Tibial nerve (tissue), 4 donors: Measurements from ENCODE around the gene TNNI3K. TPM values are rescaled to one million over a fixed set of nuclear protein-coding genes. Genes with fewer than 3 reads are reported as not detected.

ENCODE experiments used
- DNase-seq, 2 donors: peaks; one replicate each; pipeline ENCODE4 v3.0.0-alpha.2; 2019; ENCODE audit warnings: low spot score in 2 of 2
- H3K27ac ChIP-seq, 4 donors: fragments of 200-600 bp; sonication (generic) in 3 of 4; one replicate each; pipeline ENCODE4 v1.5.1; 2017 to 2019; ENCODE audit warnings: mild to moderate bottlenecking in 1 of 4
- H3K27me3 ChIP-seq, 2 donors: fragments of 200-600 bp; sonication (generic) in 1 of 2; one replicate each; pipeline versions ENCODE4 v1.5.1 to v1.6.0; 2017 to 2019
- H3K36me3 ChIP-seq, 3 donors: fragments of 200-600 bp; sonication (generic); one replicate each; pipeline ENCODE4 v1.5.1; 2018 to 2019
- H3K4me1 ChIP-seq, 4 donors: fragments of 200-600 bp; sonication (generic) in 3 of 4; one replicate each; pipeline ENCODE4 v1.5.1; 2017 to 2019
- H3K4me3 ChIP-seq, 4 donors: fragments of 200-600 bp; sonication (generic) in 3 of 4; one replicate each; pipeline ENCODE4 v1.5.1; 2017 to 2019; ENCODE audit warnings: mild to moderate bottlenecking in 1 of 4, moderate library complexity in 1 of 4
- H3K9me3 ChIP-seq, 4 donors: fragments of 200-600 bp; sonication (generic) in 3 of 4; one replicate each; pipeline ENCODE4 v1.5.1; 2017 to 2019
- CTCF ChIP-seq, 5 experiments: fragments of 200-600 bp in 3 of 5; fragments of 450-650 bp in 2 of 5; sonication (generic) in 3 of 5; IDR thresholded peaks; one replicate each; pipeline ENCODE4 v1.5.1; 2016 to 2019; ENCODE audit warnings: antibody characterized with exemption in 5 of 5, mild to moderate bottlenecking in 3 of 5, moderate library complexity in 2 of 5
- EP300 ChIP-seq, 2 donors: sonication (generic); formaldehyde crosslinking; IDR thresholded peaks; one replicate each; pipeline ENCODE4 v1.6.1; 2017; ENCODE audit warnings: antibody characterized with exemption in 2 of 2, mild to moderate bottlenecking in 1 of 2
- POLR2A ChIP-seq, 2 donors: fragments of 450-650 bp; IDR thresholded peaks; one replicate each; pipeline ENCODE4 v1.6.1; 2017; ENCODE audit warnings: antibody characterized with exemption in 2 of 2, mild to moderate bottlenecking in 2 of 2, moderate library complexity in 2 of 2
- WGBS, 2 donors: methylation state at CpG; one replicate each; pipeline ENCODE4 v1.1.5; 2018; 5-methylcytosine and 5-hydroxymethylcytosine counted together
- total RNA-seq, 4 donors: library from RNA; depleted of rRNA; stranded (reverse); fragments of >200 nt; gene quantifications; one replicate each; pipeline ENCODE4 v1.1.0, GENCODE V29; 2016

The TNNI3K gene
- total RNA-seq, 4 donors from 2014 or later, result 2.2 to 4.6 (median 4.0) TPM

DNA sequence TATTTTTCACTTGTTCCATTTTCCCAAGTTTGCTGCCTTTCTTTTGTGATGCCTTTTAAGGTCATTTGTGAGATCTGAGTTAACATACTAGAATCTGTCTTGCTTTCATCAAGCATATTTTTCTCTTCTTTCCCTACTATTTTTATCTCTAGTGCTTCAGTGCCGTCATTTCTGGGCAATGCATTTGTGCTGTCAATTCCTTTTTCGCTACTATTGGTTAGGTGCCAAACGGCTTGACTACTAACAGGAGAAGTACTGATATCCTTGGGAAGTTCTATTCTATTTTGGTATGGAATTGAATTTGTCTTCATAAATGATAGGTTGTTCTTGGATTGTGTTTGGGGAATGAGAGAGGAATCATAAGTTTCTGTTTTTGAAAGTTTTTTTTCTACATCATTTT is 235.1 kb downstream of the TNNI3K start:
- Histone ChIP-seq H3K36me3 (peaks cover 0 to 2% (median 0%) of the 10 kb centered on the region in 3 donors), H3K4me1 (peaks cover 0 to 16% (median 4%) of the 10 kb centered on the region in 4 donors), H3K27ac (no peak overlapping the region), H3K27me3 (no peaks in the 10 kb centered on the region), H3K4me3 (no peak overlapping the region), H3K9me3 (no peaks in the 10 kb centered on the region)
- WGBS, 2 donors, result 57 to 64% methylated on average over 3 of the region's 3 CpGs
- TF ChIP-seq EP300 (IDR thresholded peaks at IDR 0.05) (no peak), CTCF (IDR thresholded peaks at IDR 0.05) (no peak), POLR2A (IDR thresholded peaks at IDR 0.05) (no peak)
- DNase-seq, result no peak

- Histone ChIP-seq H3K4me3 (no peak overlapping the region), H3K27me3 (no peaks in the 10 kb centered on the region)
- WGBS, 2 donors, result 37 to 50% methylated on average over 3 of the region's 3 CpGs
These were observed 235.7 kb downstream of the TNNI3K start for GRCh38 chr1:74470936-74471335.

DNA sequence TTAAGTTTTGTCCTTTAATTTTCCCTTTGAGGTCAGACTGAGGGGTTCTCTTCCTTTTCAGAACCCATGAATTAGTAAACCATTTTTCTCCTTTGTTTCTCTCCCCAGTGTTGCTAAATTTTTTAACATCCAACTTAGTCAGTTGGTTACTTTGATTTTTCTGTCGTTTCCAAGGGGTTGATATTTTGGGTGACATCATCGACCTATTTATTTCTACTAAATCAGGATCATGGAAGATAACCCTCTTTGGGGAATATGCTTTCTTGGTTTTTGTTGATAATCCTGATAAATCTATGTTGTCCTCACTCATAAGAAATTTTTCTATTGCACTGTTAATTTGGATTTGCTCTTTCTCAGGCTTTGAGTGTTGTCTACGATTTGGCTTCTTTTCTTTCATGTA is 236.3 kb downstream of the TNNI3K start:
- WGBS, 2 donors, result 64% methylated on average over 3 of the region's 3 CpGs

More at GRCh38 chr1:74470936-74471335, 235.7 kb downstream of the TNNI3K start:
- Histone ChIP-seq H3K4me1 (peaks cover 0 to 16% (median 4%) of the 10 kb centered on the region in 4 donors), H3K27ac (peak overlapping the region in 1 of 4 donors; percentile 9), H3K36me3 (no peaks in the 10 kb centered on the region), H3K9me3 (no peaks in the 10 kb centered on the region)
- no peak for DNase-seq
- TF ChIP-seq CTCF (IDR thresholded peaks at IDR 0.05) (no peak), EP300 (IDR thresholded peaks at IDR 0.05) (no peak), POLR2A (IDR thresholded peaks at IDR 0.05) (no peak)

DNA sequence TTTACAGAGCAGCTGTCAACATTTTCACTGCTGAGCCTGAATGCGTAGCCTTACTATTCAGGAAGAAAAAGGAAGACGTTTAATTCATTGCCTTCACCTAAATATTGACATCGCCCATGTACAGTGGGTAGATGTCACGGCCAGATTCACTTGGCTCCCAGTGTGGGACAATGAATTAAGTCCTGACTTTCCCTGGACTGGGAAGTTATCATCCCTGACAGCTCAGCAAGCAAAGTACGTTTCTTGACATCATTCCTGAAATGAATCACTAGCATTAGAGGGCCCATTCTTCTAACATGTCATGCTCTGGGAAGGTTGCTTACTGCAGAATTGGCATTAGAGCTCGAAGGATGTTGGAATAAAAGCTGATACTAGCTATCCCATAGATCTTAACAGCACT is 239.4 kb downstream of the TNNI3K start:
- no peak for DNase-seq
- WGBS, 2 donors, result 72 to 77% methylated on average over 6 of the region's 6 CpGs
- Histone ChIP-seq H3K27me3 (no peaks in the 10 kb centered on the region), H3K27ac (no peak overlapping the region), H3K36me3 (no peaks in the 10 kb centered on the region), H3K4me1 (peaks cover 0 to 16% (median 4%) of the 10 kb centered on the region in 4 donors), H3K4me3 (no peak overlapping the region), H3K9me3 (no peaks in the 10 kb centered on the region)
- TF ChIP-seq POLR2A (IDR thresholded peaks at IDR 0.05) (no peak), CTCF (IDR thresholded peaks at IDR 0.05) (no peak), EP300 (IDR thresholded peaks at IDR 0.05) (no peak)

More for the DNA sequence above, 236.3 kb downstream of the TNNI3K start:
- Histone ChIP-seq H3K4me1 (peaks cover 0 to 16% (median 4%) of the 10 kb centered on the region in 4 donors), H3K27me3 (no peaks in the 10 kb centered on the region), H3K36me3 (no peaks in the 10 kb centered on the region), H3K27ac (peak overlapping the region in 1 of 4 donors; percentile 9), H3K9me3 (no peaks in the 10 kb centered on the region), H3K4me3 (no peak overlapping the region)
- TF ChIP-seq CTCF (IDR thresholded peaks at IDR 0.05) (no peak), EP300 (IDR thresholded peaks at IDR 0.05) (no peak), POLR2A (IDR thresholded peaks at IDR 0.05) (no peak)
- DNase-seq, result no peak

DNA sequence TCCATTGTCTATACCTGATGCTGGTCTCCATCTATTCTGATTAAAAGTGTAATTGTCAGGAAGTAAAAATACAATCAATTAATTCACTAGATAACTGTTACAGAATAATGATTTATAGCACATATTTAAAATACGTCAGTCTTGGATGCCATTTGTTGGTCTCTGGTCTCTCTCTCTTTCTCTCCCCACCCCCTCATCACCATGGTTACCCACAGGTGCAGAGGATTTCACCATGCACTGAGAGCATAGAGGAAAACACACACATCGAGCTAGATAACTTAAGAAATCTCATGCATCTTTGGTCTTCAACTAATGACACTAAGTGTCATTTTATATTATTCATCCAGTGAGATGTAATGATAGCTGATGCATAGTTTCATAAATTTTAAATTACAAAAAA is 243.8 kb downstream of the TNNI3K start:
- WGBS, 2 donors, result 81 to 83% methylated on average over 2 of the region's 2 CpGs
- no peaks in the 10 kb centered on the region for H3K27me3 ChIP-seq
- H3K4me3 ChIP-seq, result no peak overlapping the region
- H3K4me1 ChIP-seq, result no peaks in the 10 kb centered on the region
- H3K36me3 ChIP-seq, result no peaks in the 10 kb centered on the region
- DNase-seq, result no peak
- H3K9me3 ChIP-seq, result no peaks in the 10 kb centered on the region
- TF ChIP-seq POLR2A (IDR thresholded peaks at IDR 0.05) (no peak), EP300 (IDR thresholded peaks at IDR 0.05) (no peak), CTCF (IDR thresholded peaks at IDR 0.05) (no peak)
- no peak overlapping the region for H3K27ac ChIP-seq
